Endothelial cell of umbilical vein (primary cell): ENCODE results near the gene SLC44A4.

Source experiments
- CTCF ChIP-seq, 2 donors: IDR thresholded peaks; 1 replicate in 1 of 2; 2 replicates in 1 of 2; pipeline ENCODE4 v1.5.1; 2011; ENCODE audit warnings: low read length in 2 of 2, mild to moderate bottlenecking in 2 of 2, moderate library complexity in 2 of 2, control low read depth in 1 of 2, inconsistent platforms in 1 of 2, low read depth in 1 of 2; ENCODE audit not compliant: insufficient read depth in 1 of 2; ENCODE audit errors: extremely low read depth in 1 of 2
- EZH2 ChIP-seq: IDR thresholded peaks from 2 replicates; pipeline ENCODE4 v1.6.1; 2012; ENCODE audit warnings: borderline replicate concordance, low read depth, mild to moderate bottlenecking, moderate library complexity, low read length, inconsistent platforms; ENCODE audit not compliant: severe bottlenecking
- FOS ChIP-seq: IDR thresholded peaks from 2 replicates; pipeline ENCODE4 v1.6.1; 2011; ENCODE audit warnings: mild to moderate bottlenecking, low read length, moderate library complexity, borderline replicate concordance; ENCODE audit not compliant: insufficient read depth
- POLR2AphosphoS5 ChIP-seq: IDR thresholded peaks from 2 replicates; pipeline ENCODE4 v1.6.1; 2012; ENCODE audit warnings: low read depth, mild to moderate bottlenecking, control low read depth, low read length, moderate library complexity; ENCODE audit not compliant: insufficient read depth

DNA sequence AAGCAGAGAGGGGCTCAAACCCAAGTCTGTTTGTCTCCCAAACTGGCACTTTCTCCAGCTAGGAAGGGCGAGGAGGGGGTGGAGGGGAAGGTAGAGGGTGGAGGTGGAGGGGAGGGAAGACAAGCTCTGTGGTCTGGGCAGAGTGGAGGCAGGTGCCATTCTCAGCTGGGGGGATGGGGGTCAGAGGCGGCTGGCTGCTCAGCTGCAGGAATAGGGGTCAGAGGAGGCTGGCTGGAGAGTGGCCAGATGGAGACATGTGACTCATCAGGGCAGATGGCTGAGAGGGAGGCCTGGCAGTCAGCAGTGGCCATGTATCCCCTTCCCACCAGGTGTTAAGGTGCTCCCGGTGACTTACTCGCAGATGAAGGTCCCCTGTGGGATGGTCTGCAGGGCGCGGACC lies 3.5 kb upstream of the SLC44A4 start:
- TF ChIP-seq CTCF (IDR thresholded peaks at IDR 0.05; ENCODE audit: extremely low read depth in 1 of 2, insufficient read depth in 1 of 2, low read depth in 1 of 2, low read length in 2 of 2) (no peak), POLR2AphosphoS5 (no peak), FOS (no peak), EZH2 (no peak)
